ENCODE measurements around the gene ARPC5L.
A peak's percentile ranks its signal among the peaks of the same experiment; 100 is the strongest.

ARPC5L gene

DNA sequence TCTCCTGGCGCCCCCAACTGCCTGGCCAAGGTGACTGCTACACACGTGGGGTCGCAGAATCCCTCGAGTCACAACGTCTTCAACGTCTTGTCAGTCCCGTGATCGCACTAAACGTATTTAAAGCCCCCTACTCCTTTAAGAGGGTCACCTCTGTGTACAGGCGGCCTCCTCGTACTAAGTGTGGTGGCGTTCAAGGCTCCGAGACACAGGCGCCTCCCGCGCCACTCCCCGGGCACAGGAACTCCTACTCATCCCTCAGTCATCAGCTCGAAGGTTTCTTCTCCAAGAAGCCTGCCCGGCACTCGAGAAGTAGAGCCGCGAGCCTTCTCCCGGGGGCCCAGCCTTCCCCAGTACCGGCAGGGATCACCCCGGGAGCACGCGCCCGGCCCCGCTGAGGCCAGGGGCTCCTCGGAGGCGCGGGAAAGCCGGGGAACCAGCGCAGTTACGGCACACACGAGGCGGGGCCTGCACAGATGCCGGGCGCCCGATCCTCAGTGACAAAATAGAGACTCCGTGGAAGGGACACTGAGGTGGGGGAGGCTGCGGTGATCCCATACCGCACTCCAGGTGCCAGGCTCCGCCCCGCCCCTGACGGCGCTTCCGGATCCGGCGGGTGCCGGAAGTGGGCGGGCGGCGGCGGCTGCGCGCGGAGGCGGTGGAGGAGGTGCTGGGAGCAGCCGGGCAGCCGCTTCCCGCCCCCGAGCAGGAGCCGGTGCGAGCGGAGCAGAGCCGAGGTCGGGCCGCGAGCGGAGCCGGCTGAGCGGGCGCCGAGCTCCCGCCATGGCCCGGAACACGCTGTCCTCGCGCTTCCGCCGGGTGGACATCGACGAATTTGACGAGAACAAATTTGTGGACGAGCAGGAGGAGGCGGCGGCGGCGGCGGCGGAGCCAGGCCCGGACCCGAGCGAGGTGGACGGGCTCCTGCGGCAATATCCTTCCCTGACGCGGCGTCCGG lies 6.9 kb downstream of the ARPC5L start:
- peak; percentile 81 to 90 for DNase-seq (ENCODE audit: low read depth in 2 of 2)

DNA sequence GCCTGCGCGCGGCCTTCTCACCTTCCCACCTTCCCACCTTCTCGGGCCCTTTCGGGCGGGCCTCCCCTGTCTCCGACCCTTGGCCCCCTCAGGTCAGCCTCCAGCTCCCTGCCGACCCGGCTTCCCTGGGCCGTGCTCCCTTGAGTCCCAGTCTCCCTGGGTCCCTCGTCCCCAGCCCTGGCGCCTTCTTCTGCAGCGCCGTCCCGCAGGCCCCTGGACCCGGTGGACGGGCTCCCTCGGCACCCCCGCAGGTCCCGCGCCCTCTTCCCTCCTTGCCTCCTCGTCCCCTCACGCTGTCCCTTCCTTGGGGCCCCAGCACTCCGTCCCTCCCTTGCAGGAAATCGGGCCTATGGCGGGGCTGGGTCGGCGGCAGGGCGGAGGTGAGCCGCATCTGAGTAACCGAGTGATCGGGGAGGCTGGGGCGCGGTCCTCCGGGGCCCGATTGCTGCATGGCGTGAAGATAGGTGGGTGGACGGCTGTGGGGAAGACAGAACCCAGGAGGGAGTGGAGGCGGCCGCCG lies 7.6 kb downstream of the ARPC5L start:
- DNase-seq (ENCODE audit: low read depth in 2 of 2): no peak

DNA sequence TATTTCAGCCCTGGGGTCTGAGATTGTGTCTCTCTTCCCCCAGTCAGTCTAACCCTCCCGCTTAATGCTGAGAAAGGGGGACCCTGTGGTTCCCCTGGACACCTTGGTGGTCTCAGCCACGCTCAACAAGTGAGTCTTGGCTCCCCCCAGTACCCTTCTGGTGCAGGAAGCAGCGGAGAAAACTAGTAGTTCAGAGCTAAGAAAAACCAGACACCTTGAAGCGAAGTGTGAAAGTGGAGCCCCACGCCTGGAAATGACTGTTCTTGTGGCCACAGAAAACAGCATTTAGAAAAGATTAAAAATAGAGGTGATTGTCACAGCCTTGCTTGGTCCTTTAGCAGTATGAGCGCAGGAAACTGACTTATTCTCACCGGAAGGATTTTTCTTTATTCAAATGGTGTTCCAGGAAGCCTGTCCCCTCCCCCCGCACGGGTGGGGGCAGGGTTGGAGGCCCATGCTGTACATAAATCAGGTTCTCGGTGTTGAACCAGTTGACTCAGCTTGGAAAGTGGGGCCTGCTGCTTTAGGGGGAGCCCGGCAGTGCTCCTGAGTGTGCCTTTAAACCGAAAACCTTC lies 8.1 kb downstream of the ARPC5L start:
- DNase-seq (ENCODE audit: low read depth in 2 of 2): peak; percentile 77 to 83

DNA sequence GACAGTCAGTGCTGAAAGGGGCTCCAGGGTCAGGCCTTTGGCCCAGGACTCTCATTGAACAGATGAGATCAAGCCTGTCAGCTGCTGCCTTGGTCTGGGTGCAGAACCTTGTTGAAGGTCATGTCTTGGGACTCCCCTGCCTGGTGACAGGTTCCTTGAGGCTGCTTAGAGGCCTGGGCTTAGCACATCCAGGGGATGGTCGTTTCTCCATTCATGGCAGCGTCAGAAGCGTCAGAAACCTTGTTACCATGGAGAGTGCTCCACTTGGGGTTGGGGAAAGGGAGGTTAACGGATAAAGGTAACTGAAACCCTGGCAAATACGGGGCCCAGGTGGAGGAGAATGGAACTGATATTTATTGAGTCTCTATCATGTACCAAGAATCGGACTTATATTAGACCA lies 8.8 kb downstream of the ARPC5L start:
- no peak for DNase-seq (ENCODE audit: low read depth in 2 of 2)

DNA sequence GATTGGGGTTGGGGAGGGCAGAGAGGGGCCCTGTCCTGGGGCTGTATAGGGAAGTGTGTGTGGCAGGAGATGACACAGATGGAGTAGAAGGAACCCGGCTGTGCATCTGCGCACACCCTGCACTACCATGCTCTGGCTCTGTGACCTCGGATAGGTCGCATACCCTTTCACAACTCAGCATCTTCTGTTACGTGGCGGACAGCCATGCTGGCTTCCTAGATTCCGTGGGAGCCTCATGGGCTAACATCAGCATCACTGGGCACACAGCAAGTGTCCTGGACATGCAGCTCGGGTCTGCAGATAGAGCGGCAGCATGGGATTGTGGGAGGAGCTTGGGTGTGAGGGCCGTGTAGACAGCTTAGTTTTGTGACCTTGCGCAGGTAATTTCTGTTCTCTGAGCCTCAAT lies 9.2 kb downstream of the ARPC5L start:
- DNase-seq (ENCODE audit: low read depth in 2 of 2): no peak

DNA sequence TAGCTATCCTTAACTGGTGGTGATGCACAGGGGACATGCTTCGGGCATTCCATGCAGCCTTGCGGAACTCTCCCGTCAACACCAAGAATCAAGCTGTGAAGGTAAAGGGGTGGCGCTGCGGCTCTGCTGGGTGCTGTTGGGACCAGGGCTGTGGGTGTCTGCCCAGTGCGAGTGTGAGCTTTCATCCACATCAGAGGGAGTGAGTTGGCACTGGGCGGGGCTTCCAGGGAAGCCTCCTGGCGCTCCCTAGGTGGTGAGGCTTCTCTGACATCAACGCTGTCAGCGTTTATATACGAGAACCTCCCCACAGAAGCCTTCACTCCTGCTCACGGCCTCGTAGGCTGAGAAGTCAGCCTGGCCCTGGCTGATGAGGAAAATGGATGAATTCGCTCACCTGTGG lies 11.7 kb downstream of the ARPC5L start:
- DNase-seq (ENCODE audit: low read depth in 2 of 2): peak in 1 of 2 donors; percentile 29

DNA sequence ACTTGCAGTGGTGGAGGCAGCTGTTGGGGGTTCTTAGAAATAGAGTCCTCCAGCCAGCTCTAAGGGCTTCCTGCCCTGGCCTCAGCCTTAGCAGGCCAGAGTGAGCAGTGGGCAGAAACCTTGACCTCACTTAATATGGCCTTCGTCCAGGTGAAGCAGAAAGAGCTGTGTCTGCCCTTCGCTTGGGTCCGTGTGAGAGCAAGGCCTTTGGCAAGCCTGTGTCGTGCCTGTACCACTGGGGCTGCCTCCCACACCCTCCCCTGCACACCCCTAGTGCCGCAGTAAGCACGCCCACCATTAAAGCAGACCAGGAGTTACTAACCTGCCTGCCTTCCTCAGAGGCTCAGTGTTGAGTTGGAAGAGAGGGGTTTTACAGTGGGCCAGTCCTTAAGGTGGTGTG lies 13.6 kb downstream of the ARPC5L start:
- no peak for DNase-seq (ENCODE audit: low read depth in 2 of 2)

DNA sequence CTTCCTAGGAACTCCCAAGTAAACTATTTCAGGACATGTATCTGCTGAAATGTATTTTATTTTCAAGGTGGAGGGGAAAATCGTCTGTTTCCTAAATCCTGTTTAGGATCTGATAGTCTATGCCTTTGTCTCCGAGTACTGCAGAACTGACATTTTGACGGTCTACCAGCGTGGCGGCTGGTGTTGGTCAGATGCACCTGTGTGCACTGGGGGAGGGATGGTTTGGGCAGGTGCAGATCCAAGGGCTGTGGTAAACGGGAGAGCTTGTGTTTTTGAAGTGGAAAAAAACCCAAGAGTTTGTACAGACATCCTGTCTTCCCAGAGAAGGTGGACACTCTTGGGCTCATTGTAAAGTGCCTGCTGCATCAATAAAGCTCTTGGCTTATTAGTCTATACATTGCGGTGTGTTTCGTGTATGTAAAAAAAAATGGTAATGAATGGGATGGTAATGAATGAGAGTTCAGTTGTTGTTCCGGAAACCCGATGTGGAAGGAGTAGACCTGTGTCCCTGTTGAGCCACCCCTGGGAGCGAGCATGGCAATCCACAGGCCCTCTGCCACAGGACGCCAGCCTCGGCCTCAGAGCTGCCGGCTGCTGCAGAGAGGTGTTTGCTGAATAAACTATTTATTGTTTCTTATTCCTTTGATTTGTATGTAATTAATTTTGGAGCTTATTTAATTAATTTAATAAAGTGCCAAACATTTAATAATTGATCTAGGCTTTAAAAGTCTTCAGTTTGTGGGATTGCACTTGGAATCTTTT lies 15.3 kb downstream of the ARPC5L start:
- DNase-seq (ENCODE audit: low read depth in 2 of 2): no peak

DNA sequence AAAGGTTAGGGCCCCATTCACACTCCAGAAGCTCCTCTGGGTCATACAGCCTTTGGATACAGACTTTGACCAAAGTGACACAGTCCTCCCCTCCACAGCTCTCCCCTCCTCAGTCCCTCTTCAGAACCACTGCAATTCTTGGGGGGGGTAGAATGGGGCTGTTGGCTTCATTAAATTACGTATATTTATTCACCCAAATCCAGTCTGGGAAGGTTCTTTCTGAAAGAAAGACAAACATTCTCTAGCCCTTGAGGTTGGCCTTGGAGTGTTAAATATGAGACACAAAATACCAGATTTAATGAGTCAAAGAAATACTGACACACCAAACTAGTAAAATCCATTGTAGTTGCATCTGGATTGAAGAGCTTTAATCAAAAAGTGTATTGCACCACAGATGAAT lies 16.1 kb downstream of the ARPC5L start:
- no peak for DNase-seq (ENCODE audit: low read depth in 2 of 2)

DNA sequence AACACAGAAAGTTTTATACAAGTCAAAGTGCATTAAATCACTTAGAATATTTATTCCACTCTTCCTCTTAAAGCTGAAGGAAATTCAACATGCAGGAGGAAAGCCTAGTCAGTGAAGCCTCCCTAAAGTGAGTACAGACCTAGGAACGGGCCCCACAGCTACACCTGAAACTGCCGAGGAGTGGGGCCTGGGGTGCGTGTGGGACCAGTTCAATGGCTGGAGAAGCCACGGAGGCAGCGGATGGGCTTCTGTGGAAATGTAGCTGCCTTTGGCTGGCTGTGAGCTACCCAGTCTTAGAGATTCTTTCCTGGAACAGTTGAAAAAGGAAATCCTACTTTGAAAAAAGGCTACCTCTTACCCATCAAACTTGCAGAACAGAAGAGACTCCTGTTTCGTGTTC lies 16.6 kb downstream of the ARPC5L start:
- no peak for DNase-seq (ENCODE audit: low read depth in 2 of 2)

DNA sequence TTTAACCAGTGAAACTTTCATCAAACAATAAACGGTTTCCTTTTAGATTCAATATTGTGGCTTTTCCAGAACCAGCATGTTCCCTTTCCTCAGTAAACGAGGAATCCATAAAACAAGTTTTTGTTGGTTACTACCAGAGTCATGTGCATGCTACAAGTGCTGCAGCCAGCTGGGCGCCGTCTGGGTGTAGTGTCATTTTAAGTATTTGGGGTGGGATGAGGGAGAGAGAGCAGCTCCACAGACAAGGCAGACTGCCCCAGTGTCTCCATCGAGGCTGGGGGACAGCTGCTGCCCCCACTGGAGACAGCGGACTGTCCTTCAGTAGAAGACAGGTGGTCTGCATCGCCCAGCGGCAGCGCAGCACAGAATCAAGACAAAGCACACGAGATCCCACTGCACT lies 17.3 kb downstream of the ARPC5L start:
- DNase-seq (ENCODE audit: low read depth in 2 of 2): no peak

DNA sequence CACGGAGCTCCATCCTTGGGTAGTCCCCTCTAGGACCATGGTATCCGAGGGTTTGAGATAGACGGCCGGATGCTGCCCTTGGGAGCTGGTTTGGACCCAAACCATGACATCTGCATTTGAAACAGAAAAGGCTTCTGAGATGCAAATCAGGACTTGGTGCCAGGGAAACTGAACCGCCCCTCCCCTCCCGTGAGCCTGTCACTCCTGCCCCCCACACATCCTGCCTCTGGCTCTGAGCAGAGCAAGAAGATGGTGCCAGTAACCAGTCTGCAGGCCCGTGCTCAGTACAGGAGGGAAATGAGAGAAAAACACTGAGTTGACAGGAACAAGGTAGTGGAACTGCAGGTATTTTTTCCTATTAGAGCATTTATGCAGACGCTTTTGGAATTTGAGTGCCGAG lies 18.6 kb downstream of the ARPC5L start:
- DNase-seq (ENCODE audit: low read depth in 2 of 2): no peak

DNA sequence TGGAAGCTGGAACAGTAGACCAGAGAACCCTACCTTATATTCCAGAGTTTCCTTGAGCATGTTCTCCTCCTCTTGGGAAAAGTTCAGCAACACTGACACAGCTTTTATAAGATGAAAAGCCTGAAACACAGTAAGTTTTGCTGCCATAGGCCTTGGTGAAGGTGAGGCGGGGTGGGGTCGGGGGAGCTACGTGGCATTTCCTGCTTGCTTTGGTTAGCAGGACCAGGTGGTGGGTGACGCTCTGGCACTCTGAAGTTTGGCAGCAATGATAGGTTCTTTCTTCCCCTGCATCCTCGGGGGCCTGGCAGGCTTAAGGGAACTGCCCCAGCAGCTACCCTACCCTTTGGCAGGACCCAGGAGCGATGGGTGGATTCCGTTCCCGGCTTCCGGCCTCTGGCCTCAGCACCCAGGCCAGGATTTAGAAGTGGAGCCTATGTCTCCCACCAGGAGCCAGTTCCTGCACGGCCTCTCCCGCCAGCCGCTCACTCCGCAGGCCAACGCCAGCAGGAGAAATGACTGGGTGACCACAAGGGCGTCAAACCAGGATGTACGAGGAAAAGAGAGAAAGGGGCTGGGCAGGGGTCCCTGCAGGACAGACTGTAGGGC lies 19.3 kb downstream of the ARPC5L start:
- no peak for DNase-seq (ENCODE audit: low read depth in 2 of 2)

DNA sequence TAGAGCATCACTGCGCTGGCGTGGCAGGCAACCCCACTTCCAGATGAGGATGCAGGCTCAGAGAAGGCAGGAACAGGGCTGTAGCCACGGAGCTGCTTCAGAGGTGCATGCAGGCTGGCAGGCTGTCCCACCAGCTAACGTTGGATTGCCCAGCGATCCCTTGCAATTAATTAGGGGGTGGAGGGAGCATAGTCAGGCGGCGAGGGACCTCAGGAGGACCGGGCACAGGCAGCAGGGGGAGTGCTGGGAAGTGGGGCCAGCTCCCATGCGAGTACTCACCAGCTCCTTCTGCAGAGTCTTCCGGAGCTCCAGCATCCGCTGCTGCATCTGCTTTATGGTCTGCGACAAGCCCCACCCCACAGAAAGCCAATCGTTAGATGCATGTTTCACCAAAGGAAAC lies 20.3 kb downstream of the ARPC5L start:
- DNase-seq (ENCODE audit: low read depth in 2 of 2): no peak

DNA sequence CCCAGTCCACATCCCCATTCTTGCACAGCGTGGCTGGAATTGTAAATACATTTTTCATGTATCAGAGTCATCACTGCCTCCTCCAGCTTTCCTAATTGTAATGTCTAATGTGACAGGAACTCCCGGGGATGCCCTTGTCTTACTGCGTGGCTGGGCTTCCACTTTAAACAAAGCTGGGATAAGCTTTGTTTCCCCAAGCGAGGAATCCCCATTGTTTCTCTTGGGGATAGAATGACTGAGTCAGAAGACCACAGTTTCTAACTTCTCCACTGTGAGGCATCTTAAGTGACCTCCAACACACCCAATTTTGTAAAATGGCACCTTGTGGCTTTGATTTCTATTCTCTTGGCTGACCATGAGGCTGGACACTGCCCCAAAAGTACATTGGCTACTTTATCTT lies 22.4 kb downstream of the ARPC5L start:
- no peak for DNase-seq (ENCODE audit: low read depth in 2 of 2)

DNA sequence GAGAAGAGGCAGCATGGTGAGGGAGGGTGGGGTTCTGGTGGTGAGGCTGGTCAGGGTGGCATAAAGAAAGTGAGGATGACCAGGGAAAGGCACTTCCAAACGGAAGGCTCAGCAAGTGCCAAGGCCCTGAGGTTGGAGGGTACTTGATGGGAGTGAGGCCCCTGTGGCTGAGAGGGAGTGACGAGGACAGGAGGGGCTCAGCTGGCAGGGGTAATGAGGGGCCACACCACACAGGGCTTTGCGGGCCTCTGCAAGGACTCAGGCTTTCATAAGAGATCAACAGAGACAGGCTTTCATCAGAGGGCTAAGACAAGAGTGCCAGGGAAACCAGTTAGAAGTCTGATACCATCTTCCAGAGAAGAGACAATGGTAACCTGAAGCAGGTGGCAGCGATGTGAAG lies 23.6 kb downstream of the ARPC5L start:
- DNase-seq (ENCODE audit: low read depth in 2 of 2): no peak

DNA sequence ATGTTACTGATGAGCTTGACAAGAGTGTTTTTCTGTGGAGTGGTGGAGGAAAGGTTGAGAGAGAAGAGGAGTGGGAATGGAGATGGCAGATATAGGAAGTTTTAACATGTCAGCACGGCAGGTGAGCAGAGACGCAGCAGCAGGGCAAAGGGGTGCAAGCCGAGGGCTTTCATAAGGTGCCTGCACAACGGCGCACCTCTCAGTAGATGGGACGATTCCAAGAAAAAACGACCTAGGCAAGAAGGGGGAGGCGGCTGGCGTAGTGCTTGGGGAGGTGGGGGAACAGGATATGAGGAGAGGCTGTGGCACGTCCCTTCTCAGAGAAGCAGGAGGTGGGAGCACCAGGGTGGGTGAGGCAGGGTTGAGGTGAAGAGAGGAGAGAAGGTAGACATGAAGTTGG lies 24.5 kb downstream of the ARPC5L start:
- DNase-seq (ENCODE audit: low read depth in 2 of 2): no peak

DNA sequence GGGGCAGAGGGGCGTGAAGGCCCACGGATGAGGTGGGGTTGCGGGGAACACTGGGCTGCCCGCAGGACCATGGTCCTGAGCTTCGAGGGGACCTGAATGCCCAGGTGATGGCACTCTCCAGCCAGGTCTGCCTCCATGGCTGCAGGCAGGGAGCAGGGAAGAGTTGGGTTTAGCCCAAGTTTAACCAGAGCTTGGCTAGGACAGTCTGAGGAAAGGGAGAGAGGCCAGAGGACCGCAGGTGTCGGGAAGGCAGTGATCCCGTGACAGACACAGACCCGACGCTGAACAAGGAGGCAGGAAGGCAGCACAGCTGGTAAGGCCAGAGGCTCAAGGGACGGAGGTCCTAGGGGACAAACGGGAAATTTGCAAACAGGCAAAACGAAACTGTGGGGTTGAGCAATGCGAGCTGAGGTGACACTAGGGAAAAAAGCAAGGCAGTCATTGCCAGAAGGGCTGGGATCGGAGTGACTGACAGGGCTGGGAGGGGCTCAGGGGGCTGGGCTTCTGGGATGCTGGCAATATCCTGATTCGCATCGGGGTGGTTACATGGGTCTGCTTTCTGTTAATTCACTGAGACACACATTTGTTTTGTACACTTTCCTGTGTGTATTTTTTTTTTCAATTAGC lies 25.0 kb downstream of the ARPC5L start:
- DNase-seq (ENCODE audit: low read depth in 2 of 2): no peak

DNA sequence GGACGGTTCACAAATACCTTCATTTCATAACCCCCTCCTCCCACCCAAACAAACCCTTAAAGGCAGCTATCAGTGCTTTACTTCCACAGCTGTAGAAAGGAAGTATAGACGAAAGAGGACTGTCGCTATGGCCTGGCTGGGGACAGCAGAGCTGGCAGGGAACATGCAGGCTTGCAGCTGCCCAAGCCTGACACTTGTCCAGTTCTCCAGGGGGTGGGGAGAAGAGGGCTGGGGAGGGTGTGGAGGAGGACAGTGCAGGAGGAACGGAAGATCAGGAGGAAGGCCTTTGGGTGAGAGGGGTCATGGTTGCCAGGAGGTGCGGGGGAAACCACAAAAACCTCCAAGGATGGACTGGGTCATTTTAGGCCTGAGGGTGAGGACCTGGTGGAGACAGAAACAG lies 25.9 kb downstream of the ARPC5L start:
- no peak for DNase-seq (ENCODE audit: low read depth in 2 of 2)

DNA sequence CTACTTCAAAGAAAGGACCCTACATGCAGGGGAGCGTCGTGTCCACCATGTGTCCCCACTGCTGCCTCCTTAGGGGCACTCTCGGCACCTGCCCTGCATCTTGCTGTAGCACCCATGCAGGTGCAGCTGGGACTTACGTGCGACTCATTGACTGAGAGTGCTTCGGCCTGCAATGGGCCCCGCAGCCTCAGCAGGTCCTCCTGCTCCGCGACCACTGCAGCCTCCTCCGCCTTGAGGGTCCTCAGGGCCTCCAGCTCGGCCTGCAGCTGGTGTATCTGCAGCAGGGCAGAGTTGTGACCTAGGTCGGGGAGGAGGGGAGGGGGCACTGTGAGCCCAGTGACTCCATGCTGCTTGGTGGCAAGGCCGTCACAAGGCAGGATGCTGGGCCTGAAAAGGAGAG lies 27.1 kb downstream of the ARPC5L start:
- no peak for DNase-seq (ENCODE audit: low read depth in 2 of 2)

DNA sequence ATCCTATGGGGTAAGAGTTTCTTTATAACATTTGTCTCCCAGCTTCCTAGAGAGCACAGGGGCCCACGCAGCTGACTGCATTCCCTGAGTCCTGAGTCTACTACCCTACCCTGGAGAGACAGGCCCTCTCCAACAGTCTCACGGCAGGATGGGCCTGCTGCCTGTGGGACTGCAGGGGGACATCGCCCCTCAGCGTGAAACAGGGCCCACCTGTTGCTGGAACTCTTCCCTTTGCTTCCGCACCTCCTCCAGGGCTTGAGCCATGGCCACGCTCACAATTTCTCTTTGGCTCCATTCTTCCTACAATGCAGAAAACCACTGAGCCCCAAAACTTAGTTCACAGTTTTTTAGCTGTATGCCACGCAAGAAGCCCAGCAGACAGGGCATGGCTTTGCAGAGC lies 28.2 kb downstream of the ARPC5L start:
- DNase-seq (ENCODE audit: low read depth in 2 of 2): no peak

Measured in stimulated activated CD8-positive, alpha-beta memory T cell treated with anti-CD3 and anti-CD28 coated beads, Interleukin-15, amount 100 ng/mL, for 4 hours (primary cell).